ENCODE measurements around the gene BID. TPM values are rescaled to one million over a fixed set of nuclear protein-coding genes. Genes with fewer than 3 reads are reported as not detected.

Gene BID
- total RNA-seq, 2 experiments from 2014 or later, result 46.2 to 48.4 TPM

- Mint-ChIP-seq H3K27ac (no peak overlapping the region), H3K27me3 (ENCODE audit: low read depth) (no peaks in the 10 kb centered on the region), H3K4me1 (ENCODE audit: low read depth) (peaks cover 5% of the 10 kb centered on the region)
These were observed 13.6 kb upstream of the BID start for GRCh38 chr22:17787716-17788330.

DNA sequence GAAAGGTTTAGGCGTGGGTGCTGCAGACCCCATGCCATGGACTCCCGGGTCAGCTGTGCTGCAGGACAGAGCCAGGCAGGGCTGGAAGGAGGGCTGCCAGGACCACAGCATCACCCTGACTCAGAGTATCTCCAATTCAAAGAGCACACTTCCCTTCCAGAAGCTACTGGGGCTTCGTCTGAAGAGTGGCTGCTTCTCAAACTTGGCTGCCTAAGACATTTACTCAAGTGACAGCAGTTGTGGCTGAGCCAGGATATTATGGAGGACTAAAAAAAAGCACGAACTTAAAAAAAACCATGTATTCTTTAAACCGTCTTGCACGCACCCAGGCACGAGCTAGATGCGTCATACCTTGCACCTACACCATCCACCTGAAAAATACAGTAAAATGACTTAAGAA lies 13.0 kb upstream of the BID start:
- no peaks in the 10 kb centered on the region for H3K36me3 Mint-ChIP-seq (ENCODE audit: low read depth)
- POLR2A ChIA-PET, result interaction anchor here (0.9 kb wide), 1 partner anchor 13 kb away, joined by 3 read pairs; the partner anchor contains the start of gene BID

More at GRCh38 chr22:17787716-17788330, 13.6 kb upstream of the BID start:
- no peak for DNase-seq
- POLR2A ChIA-PET, result interaction anchor here (0.9 to 1.3 kb wide), 2 partner anchors 9 to 14 kb away, joined by 3 to 5 read pairs; partner anchors contain the start of gene BID
- ATAC-seq, result no peak
- CTCF ChIA-PET, result interaction anchor here (1.0 to 2.1 kb wide), 3 partner anchors 14 to 46 kb away, joined by 4 to 5 read pairs (median 4); no protein-coding TSS in a partner anchor
- no peaks in the 10 kb centered on the region for H3K9me3 Mint-ChIP-seq (ENCODE audit: insufficient read depth)
- no peak overlapping the region for H3K4me3 Mint-ChIP-seq
- no peaks in the 10 kb centered on the region for H3K36me3 Mint-ChIP-seq (ENCODE audit: low read depth)

GRCh38 chr22:17786435-17787161 lies 12.3 kb upstream of the BID start:
- Mint-ChIP-seq H3K36me3 (ENCODE audit: low read depth) (no peaks in the 10 kb centered on the region), H3K9me3 (ENCODE audit: insufficient read depth) (no peaks in the 10 kb centered on the region), H3K27me3 (ENCODE audit: low read depth) (no peaks in the 10 kb centered on the region), H3K27ac (peak overlapping the region; percentile 43), H3K4me1 (ENCODE audit: low read depth) (peaks cover 6% of the 10 kb centered on the region), H3K4me3 (no peak overlapping the region)
- POLR2A ChIA-PET, result no interaction called here
- ATAC-seq, result no peak
- CTCF ChIA-PET, result interaction anchor here (0.6 to 4.7 kb wide), 13 partner anchors 10 to 290 kb away, joined by 3 to 106 read pairs (median 4); partner anchors contain the start of gene PEX26
- no peak for DNase-seq

More for the DNA sequence above, 13.0 kb upstream of the BID start:
- H3K4me1 Mint-ChIP-seq (ENCODE audit: low read depth), result peaks cover 5% of the 10 kb centered on the region
- no peaks in the 10 kb centered on the region for H3K9me3 Mint-ChIP-seq (ENCODE audit: insufficient read depth)
- H3K27me3 Mint-ChIP-seq (ENCODE audit: low read depth), result no peaks in the 10 kb centered on the region
- no peak for DNase-seq
- no peak for ATAC-seq
- H3K27ac Mint-ChIP-seq, result no peak overlapping the region
- no peak overlapping the region for H3K4me3 Mint-ChIP-seq
- CTCF ChIA-PET, result interaction anchor here (1.2 to 4.7 kb wide), 6 partner anchors 9 to 289 kb away, joined by 3 to 106 read pairs (median 4); partner anchors contain the start of gene PEX26

DNA sequence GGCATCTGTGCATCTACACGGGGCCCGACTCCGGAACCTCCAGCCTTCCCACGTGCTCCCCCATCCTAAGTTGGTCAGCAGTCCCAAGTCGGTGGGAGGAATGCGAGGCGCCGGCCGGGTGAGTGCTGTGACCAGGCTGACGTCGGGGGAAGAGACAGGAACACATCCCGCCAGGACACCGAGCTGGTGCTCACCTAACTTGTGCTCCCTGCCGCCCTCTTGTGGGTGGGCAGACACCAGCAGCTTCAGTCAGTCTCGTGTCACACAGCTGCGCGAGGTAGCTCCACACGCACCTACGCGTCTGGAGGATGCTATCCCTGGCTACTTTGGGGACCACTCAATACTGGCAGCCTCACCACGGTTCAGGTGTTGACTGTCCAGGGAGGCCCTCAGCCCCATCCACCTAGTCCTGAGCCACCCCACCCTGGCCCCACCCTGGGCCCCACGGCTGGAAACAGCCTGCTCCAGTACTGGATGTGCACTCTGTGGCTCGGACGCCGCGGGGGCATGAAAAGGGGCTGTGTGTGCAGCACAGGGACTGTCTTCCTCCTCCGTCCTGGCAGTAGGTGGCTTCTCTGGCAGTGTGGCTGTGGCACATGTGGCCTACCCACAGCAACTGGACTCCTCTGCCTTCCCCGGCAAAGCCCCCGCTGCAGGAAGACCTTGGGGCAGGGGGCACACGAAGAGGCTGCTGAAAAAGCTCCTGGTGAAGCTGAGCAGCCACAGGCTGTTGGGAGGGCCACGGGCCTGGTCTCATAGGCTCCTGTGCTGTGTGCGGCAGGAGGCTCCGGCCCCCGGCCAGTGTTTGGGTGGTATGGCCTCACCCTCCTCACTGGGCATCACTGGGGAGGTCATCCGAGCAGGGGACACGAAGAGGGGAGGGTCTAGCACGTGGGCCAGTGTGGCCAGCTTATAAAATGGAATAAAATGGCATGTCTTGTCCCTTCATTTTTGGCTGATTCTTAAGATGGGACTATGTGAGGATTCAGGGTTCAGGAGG lies 11.2 kb upstream of the BID start:
- Mint-ChIP-seq H3K27me3 (ENCODE audit: low read depth) (no peaks in the 10 kb centered on the region), H3K36me3 (ENCODE audit: low read depth) (peaks cover under 1% of the 10 kb centered on the region), H3K9me3 (ENCODE audit: insufficient read depth) (no peaks in the 10 kb centered on the region), H3K4me1 (ENCODE audit: low read depth) (peaks cover 17% of the 10 kb centered on the region), H3K4me3 (no peak overlapping the region), H3K27ac (no peak overlapping the region)
- peak; percentile 78 for DNase-seq
- ATAC-seq, result peak; percentile 66
- ChIA-PET CTCF (interaction anchor here (0.6 to 4.7 kb wide), 29 partner anchors 9 to 304 kb away, joined by 3 to 106 read pairs (median 3); partner anchors contain the start of genes BID and PEX26), POLR2A (interaction anchor here (0.9 to 1.5 kb wide), 2 partner anchors 9 to 43 kb away, joined by 3 to 6 read pairs; no protein-coding TSS in a partner anchor)

DNA sequence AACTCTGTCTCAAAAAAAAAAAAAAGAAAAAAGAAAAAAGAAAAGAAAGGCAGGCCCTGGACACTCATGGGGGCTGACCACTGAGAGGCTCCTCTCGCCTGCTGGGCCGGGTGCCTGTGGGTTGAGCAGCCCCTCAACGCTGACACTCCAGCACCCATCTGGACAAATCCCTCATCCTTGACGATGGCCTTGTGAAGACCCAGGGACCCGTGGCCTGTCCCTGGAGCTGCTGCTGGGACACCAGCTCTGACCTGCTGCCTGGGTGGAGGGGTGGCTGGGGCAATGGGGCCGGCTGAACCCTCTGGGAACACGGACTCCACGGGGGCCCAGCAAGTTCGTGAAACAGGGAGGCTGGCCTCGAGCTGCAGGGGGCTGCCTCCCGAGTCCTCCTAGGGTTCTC lies 10.5 kb upstream of the BID start:
- ATAC-seq (no peak), DNase-seq (no peak)
- ChIA-PET POLR2A (interaction anchor here (0.9 to 1.5 kb wide), 2 partner anchors 8 to 42 kb away, joined by 3 to 6 read pairs; no protein-coding TSS in a partner anchor), CTCF (interaction anchor here (0.6 to 4.7 kb wide), 23 partner anchors 8 to 305 kb away, joined by 3 to 106 read pairs (median 4); partner anchors contain the start of gene BID)
- Mint-ChIP-seq H3K27ac (no peak overlapping the region), H3K4me3 (no peak overlapping the region), H3K36me3 (ENCODE audit: low read depth) (peaks cover 6% of the 10 kb centered on the region), H3K9me3 (ENCODE audit: insufficient read depth) (no peaks in the 10 kb centered on the region), H3K27me3 (ENCODE audit: low read depth) (no peaks in the 10 kb centered on the region), H3K4me1 (ENCODE audit: low read depth) (peaks cover 24% of the 10 kb centered on the region)

DNA sequence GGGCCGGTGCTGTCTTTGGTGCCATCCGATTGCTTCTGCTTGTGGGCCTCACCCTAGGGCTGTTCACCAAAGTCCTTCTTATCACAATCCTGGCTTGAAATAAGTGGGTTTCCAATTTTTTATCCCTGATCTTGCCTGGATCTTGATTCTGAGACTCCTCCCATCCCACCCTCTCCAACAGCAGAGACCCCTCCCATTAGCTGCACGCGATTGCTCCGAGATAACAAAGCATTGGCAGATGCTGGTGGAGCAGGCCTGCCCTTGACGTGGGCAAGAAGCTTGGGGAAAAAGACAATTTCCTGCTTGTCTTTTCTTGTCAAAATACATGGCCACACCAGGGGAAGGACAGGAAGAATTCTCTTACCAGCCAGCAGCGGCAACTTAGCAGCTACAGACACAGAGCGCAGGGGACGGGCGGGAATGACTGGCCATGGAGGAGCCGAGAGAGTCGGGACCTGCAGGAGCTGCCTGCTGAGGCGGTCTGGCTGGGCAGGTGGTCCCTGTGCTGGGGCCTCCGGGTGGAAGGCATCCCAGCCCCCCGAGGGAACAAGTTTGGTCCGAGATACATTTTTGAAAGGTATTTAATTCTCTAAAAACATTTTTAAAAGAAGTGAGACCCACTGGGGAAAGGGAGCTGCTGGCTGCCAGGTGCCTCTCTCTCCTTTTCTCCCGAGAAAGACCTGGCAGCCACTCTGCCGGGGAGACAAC lies 9.7 kb upstream of the BID start:
- CTCF ChIA-PET, result interaction anchor here (1.7 to 4.7 kb wide), 6 partner anchors 11 to 49 kb away, joined by 8 to 106 read pairs (median 14); partner anchors contain the start of gene BID
- ATAC-seq, result no peak

DNA sequence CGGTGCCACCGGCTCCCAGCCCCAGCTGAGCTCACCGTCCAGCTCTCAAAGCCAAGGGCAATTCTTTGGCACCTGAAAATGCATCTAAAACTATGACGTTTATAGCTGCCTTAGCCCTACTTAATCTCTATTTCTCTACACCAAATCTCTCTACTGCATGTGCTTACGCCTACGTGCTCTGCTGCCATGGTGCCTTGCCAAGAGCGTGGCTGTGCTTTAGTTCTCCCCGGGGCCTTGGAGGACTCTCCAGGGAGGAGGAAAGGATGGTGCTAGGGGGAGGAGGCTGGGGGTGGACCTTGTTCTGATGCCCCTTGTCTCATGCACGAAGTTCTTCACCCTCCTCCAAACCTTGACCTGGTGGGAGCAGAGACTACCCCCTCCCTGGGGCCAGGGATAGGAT lies 9.0 kb upstream of the BID start:
- DNase-seq (no peak), ATAC-seq (no peak)
- no peaks in the 10 kb centered on the region for H3K27me3 Mint-ChIP-seq (ENCODE audit: low read depth)
- ChIA-PET POLR2A (interaction anchor here (1.5 kb wide), 1 partner anchor 11 kb away, joined by 3 read pairs; no protein-coding TSS in a partner anchor), CTCF (interaction anchor here (3.1 to 4.7 kb wide), 3 partner anchors 11 to 48 kb away, joined by 17 to 106 read pairs (median 41); partner anchors contain the start of gene BID)
- H3K4me1 Mint-ChIP-seq (ENCODE audit: low read depth), result peaks cover 39% of the 10 kb centered on the region
- H3K27ac Mint-ChIP-seq, result no peak overlapping the region
- no peaks in the 10 kb centered on the region for H3K9me3 Mint-ChIP-seq (ENCODE audit: insufficient read depth)
- H3K36me3 Mint-ChIP-seq (ENCODE audit: low read depth), result peaks cover 15% of the 10 kb centered on the region
- no peak overlapping the region for H3K4me3 Mint-ChIP-seq

More for the DNA sequence above, 9.7 kb upstream of the BID start:
- Mint-ChIP-seq H3K9me3 (ENCODE audit: insufficient read depth) (no peaks in the 10 kb centered on the region), H3K36me3 (ENCODE audit: low read depth) (peaks cover 13% of the 10 kb centered on the region), H3K27ac (no peak overlapping the region), H3K4me3 (no peak overlapping the region), H3K4me1 (ENCODE audit: low read depth) (peaks cover 33% of the 10 kb centered on the region), H3K27me3 (ENCODE audit: low read depth) (no peaks in the 10 kb centered on the region)
- POLR2A ChIA-PET, result interaction anchor here (1.5 kb wide), 2 partner anchors 12 to 42 kb away, joined by 3 to 6 read pairs; no protein-coding TSS in a partner anchor
- DNase-seq, result no peak

DNA sequence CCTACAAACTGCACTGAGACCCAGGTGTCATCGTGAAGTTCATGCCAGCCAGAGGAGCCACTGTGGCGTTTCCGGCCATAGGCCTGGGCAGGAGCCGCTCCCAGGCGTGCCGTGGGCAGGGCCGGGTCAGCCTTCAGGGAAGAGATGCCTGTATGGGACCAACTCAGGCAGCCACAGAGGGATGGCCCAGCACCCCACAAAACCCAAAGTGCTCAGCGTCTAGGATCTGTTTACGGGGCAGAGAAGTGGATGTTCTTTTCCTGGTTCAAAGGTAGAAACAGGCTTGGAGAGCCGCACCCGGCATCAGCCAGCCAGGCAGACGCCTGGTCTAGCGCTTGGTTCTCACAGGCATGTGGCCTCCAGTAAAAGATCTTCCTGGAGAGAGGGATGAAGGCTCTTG lies 8.4 kb upstream of the BID start:
- POLR2A ChIA-PET, result interaction anchor here (1.5 kb wide), 1 partner anchor 10 kb away, joined by 3 read pairs; no protein-coding TSS in a partner anchor
- Mint-ChIP-seq H3K9me3 (ENCODE audit: insufficient read depth) (no peaks in the 10 kb centered on the region), H3K36me3 (ENCODE audit: low read depth) (peaks cover 19% of the 10 kb centered on the region), H3K4me1 (ENCODE audit: low read depth) (peaks cover 45% of the 10 kb centered on the region), H3K27me3 (ENCODE audit: low read depth) (no peaks in the 10 kb centered on the region), H3K27ac (no peak overlapping the region), H3K4me3 (no peak overlapping the region)
- DNase-seq, result no peak
- ATAC-seq, result no peak
- CTCF ChIA-PET, result interaction anchor here (3.1 to 4.7 kb wide), 2 partner anchors 10 to 41 kb away, joined by 41 to 106 read pairs; partner anchors contain the start of gene BID

DNA sequence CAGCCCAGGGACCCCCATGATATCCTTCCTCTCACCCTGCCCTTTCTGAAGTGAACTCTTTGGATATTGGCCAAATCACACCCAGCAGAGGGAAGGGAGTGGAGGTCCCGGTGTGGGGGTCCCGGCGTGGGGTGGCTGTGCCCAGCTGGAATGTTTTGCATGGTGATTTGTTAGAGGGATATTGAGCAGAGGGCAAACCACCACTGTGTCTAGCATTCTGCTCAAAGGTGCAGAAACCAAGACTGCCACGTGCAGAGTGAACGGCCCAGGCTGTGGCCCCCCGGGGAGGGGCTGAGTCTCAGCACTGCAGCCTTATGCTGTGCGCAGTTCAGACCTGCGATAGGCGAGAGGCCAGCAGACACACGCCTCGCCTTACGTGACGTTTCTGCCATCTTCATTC lies 7.9 kb upstream of the BID start:
- no peaks in the 10 kb centered on the region for H3K27me3 Mint-ChIP-seq (ENCODE audit: low read depth)
- no peak for DNase-seq
- H3K36me3 Mint-ChIP-seq (ENCODE audit: low read depth), result peaks cover 19% of the 10 kb centered on the region
- peaks cover 48% of the 10 kb centered on the region for H3K4me1 Mint-ChIP-seq (ENCODE audit: low read depth)
- CTCF ChIA-PET, result interaction anchor here (1.2 to 3.1 kb wide), 2 partner anchors 28 to 39 kb away, joined by 5 to 19 read pairs; no protein-coding TSS in a partner anchor
- no peak overlapping the region for H3K4me3 Mint-ChIP-seq
- no peaks in the 10 kb centered on the region for H3K9me3 Mint-ChIP-seq (ENCODE audit: insufficient read depth)
- H3K27ac Mint-ChIP-seq, result no peak overlapping the region
- POLR2A ChIA-PET, result no interaction called here
- no peak for ATAC-seq

DNA sequence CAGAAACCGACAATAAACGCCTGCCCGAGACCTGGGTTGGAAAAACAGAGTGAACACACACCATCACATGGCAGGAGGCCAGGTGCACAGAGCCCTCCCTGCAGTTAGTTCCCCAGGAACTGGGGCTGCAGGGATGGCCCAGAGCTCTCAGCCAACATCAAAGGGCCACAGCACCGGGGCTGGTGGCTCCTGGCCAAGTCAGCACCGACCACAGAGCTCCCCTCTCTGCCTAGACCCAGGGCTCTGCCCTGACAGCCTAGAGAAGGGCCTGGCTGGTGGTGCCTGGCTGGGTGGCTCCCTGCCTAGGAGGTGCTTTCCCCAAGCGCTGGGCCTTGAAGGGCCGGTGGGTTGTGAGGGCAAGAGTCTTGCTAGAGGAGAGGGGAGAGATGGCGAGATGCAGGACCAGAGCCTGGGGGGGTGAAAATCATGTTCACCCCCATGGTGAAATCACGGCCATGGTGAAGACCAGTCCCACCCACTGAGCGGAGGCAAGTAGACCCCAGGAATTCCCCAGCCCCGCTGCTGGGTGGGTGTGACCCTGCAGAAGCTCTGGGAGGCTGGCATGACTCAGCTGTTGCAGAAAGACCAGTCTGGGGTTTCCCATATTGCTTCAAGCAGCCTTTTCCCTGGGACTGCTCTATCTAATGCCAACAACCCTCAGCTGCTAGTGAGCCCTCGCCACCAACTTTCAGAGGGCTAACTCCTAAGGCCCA lies 7.2 kb upstream of the BID start:
- Mint-ChIP-seq H3K9me3 (ENCODE audit: insufficient read depth) (no peaks in the 10 kb centered on the region), H3K27ac (peak overlapping the region; percentile 43), H3K36me3 (ENCODE audit: low read depth) (peaks cover 19% of the 10 kb centered on the region), H3K27me3 (ENCODE audit: low read depth) (no peaks in the 10 kb centered on the region), H3K4me1 (ENCODE audit: low read depth) (peaks cover 51% of the 10 kb centered on the region), H3K4me3 (no peak overlapping the region)
- ChIA-PET CTCF (interaction anchor here (0.6 to 3.1 kb wide), 4 partner anchors 14 to 295 kb away, joined by 3 to 19 read pairs (median 5); no protein-coding TSS in a partner anchor), POLR2A (interaction anchor here (0.9 kb wide), 1 partner anchor 9 kb away, joined by 4 read pairs; no protein-coding TSS in a partner anchor)
- peak; percentile 11 for ATAC-seq
- DNase-seq, result peak; percentile 50

Data from activated CD8-positive, alpha-beta T cell treated with anti-CD3 and anti-CD28 coated beads, Interleukin-2, amount 10 ng/mL, durations not matched to agents 7 days and 5 days (primary cell).